ENCODE measurements around the gene NCAPD2. TPM values are rescaled to one million over a fixed set of nuclear protein-coding genes. Genes with fewer than 3 reads are reported as not detected.
"Not testable (repeated sequence)": the region's sequence is repeated elsewhere in the genome, so short reads cannot be mapped to it uniquely, and the experiment has no call there.

The NCAPD2 gene
- polyA plus RNA-seq, 4 donors, result 48.2 to 73.2 (median 63.9) TPM

- DNase-seq (ENCODE audit: low read depth in 4 of 4, low spot score in 2 of 4), result peak; percentile 86 to 96 (median 94)
Measured at GRCh38 chr12:6533923-6534694, 40.2 kb downstream of the NCAPD2 start, which contains the start of gene GAPDH. GAPDH (plus strand) TSS chr12:6534517; CDS start chr12:6534833, 316 bp downstream.

DNA sequence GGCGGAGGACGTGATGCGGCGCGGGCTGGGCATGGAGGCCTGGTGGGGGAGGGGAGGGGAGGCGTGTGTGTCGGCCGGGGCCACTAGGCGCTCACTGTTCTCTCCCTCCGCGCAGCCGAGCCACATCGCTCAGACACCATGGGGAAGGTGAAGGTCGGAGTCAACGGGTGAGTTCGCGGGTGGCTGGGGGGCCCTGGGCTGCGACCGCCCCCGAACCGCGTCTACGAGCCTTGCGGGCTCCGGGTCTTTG is 40.7 kb downstream of the NCAPD2 start:
- DNase-seq (ENCODE audit: low read depth in 4 of 4, low spot score in 2 of 4), result no peak

GRCh38 chr12:6534945-6535696 is 41.2 kb downstream of the NCAPD2 start:
- no peak for DNase-seq (ENCODE audit: low read depth in 4 of 4, low spot score in 2 of 4)

DNA sequence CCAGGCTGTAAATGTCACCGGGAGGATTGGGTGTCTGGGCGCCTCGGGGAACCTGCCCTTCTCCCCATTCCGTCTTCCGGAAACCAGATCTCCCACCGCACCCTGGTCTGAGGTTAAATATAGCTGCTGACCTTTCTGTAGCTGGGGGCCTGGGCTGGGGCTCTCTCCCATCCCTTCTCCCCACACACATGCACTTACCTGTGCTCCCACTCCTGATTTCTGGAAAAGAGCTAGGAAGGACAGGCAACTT is 41.7 kb downstream of the NCAPD2 start:
- DNase-seq (ENCODE audit: low read depth in 4 of 4, low spot score in 2 of 4), result no peak

DNA sequence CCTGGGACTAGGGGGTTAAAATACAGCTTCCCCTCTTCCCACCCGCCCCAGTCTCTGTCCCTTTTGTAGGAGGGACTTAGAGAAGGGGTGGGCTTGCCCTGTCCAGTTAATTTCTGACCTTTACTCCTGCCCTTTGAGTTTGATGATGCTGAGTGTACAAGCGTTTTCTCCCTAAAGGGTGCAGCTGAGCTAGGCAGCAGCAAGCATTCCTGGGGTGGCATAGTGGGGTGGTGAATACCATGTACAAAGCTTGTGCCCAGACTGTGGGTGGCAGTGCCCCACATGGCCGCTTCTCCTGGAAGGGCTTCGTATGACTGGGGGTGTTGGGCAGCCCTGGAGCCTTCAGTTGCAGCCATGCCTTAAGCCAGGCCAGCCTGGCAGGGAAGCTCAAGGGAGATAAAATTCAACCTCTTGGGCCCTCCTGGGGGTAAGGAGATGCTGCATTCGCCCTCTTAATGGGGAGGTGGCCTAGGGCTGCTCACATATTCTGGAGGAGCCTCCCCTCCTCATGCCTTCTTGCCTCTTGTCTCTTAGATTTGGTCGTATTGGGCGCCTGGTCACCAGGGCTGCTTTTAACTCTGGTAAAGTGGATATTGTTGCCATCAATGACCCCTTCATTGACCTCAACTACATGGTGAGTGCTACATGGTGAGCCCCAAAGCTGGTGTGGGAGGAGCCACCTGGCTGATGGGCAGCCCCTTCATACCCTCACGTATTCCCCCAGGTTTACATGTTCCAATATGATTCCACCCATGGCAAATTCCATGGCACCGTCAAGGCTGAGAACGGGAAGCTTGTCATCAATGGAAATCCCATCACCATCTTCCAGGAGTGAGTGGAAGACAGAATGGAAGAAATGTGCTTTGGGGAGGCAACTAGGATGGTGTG is 42.3 kb downstream of the NCAPD2 start:
- DNase-seq (ENCODE audit: low read depth in 4 of 4, low spot score in 2 of 4), result no peak

DNA sequence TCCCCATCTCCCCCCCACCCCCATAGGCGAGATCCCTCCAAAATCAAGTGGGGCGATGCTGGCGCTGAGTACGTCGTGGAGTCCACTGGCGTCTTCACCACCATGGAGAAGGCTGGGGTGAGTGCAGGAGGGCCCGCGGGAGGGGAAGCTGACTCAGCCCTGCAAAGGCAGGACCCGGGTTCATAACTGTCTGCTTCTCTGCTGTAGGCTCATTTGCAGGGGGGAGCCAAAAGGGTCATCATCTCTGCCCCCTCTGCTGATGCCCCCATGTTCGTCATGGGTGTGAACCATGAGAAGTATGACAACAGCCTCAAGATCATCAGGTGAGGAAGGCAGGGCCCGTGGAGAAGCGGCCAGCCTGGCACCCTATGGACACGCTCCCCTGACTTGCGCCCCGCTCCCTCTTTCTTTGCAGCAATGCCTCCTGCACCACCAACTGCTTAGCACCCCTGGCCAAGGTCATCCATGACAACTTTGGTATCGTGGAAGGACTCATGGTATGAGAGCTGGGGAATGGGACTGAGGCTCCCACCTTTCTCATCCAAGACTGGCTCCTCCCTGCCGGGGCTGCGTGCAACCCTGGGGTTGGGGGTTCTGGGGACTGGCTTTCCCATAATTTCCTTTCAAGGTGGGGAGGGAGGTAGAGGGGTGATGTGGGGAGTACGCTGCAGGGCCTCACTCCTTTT is 43.1 kb downstream of the NCAPD2 start:
- DNase-seq (ENCODE audit: low read depth in 4 of 4, low spot score in 2 of 4), result no peak

GRCh38 chr12:6537580-6538419 is 43.9 kb downstream of the NCAPD2 start:
- DNase-seq (ENCODE audit: low read depth in 4 of 4, low spot score in 2 of 4), result not testable (repeated sequence)

DNA sequence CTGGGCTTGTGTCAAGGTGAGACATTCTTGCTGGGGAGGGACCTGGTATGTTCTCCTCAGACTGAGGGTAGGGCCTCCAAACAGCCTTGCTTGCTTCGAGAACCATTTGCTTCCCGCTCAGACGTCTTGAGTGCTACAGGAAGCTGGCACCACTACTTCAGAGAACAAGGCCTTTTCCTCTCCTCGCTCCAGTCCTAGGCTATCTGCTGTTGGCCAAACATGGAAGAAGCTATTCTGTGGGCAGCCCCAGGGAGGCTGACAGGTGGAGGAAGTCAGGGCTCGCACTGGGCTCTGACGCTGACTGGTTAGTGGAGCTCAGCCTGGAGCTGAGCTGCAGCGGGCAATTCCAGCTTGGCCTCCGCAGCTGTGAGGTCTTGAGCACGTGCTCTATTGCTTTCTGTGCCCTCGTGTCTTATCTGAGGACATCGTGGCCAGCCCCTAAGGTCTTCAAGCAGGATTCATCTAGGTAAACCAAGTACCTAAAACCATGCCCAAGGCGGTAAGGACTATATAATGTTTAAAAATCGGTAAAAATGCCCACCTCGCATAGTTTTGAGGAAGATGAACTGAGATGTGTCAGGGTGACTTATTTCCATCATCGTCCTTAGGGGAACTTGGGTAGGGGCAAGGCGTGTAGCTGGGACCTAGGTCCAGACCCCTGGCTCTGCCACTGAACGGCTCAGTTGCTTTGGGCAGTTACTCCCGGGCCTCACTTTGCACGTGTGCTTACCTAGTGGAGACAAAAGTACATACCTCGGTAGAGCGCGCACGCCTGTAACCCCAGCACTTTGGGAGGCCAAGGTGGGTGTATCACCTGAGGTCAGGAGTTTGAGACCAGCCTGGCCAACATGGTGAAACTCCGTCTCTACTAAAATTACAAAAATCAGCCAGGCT is 44.8 kb downstream of the NCAPD2 start:
- DNase-seq (ENCODE audit: low read depth in 4 of 4, low spot score in 2 of 4), result no peak

DNA sequence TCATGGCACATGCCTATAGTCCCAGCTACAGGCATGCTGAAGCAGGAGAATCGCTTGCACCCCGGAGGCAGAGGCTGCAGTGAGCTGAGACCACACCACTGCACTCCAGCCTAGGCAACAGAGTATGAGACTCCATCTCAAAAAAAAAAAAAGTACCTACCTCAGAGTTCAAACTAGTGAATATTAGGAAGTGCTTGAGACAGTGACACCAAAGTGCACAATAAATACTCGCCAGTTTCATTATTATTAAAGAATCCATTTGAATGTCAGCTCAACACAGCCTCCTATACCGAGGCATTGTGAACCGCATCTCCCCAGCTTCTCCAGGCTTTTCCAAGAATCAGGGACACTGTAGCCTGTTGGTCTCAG is 45.4 kb downstream of the NCAPD2 start:
- DNase-seq (ENCODE audit: low read depth in 4 of 4, low spot score in 2 of 4), result no peak

GRCh38 chr12:6539707-6540134 is 45.8 kb downstream of the NCAPD2 start:
- no peak for DNase-seq (ENCODE audit: low read depth in 4 of 4, low spot score in 2 of 4)

- peak in 1 of 4 donors; percentile 83 for DNase-seq (ENCODE audit: low read depth in 4 of 4, low spot score in 2 of 4)
Measured at GRCh38 chr12:6540181-6540877, 46.4 kb downstream of the NCAPD2 start.

DNA sequence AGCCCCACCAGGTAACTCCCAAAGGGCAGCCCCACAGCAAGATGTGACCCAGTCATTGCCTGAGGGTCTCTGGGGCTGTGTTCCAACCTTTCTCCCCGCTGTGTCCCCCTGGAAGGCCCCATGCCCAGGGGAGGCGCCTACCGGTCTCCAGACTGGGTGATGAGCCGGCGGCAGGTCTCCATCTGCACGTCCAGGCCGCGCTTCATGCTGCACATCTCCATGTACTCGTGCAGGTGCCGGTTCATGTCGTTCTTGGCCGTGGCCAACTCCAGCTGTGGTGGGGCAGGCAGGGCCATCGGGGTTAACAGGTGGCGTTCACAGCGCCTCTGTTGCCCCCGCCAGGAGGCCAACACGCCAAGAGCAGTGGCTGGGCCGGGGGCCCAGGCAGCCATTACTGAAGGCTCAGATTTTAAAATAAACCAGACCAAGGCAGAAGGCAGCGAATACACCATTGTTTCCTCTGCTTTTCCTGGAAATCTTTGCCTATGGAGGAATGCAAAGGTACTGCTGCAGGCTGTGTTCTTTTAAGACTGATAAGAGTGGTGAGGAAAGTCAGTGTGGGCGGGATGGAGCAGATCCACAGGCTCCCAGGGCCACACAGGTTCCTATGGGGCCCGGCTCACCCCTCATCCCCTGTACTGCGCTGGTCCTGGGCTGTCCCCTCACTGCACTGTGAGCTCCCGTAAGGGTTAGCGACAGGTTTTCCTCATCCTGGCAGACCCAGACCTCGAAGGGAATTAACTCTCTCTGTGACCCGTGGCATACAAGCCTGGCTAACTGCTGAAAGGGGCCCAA is 47.7 kb downstream of the NCAPD2 start:
- no peak for DNase-seq (ENCODE audit: low read depth in 4 of 4, low spot score in 2 of 4)

DNA sequence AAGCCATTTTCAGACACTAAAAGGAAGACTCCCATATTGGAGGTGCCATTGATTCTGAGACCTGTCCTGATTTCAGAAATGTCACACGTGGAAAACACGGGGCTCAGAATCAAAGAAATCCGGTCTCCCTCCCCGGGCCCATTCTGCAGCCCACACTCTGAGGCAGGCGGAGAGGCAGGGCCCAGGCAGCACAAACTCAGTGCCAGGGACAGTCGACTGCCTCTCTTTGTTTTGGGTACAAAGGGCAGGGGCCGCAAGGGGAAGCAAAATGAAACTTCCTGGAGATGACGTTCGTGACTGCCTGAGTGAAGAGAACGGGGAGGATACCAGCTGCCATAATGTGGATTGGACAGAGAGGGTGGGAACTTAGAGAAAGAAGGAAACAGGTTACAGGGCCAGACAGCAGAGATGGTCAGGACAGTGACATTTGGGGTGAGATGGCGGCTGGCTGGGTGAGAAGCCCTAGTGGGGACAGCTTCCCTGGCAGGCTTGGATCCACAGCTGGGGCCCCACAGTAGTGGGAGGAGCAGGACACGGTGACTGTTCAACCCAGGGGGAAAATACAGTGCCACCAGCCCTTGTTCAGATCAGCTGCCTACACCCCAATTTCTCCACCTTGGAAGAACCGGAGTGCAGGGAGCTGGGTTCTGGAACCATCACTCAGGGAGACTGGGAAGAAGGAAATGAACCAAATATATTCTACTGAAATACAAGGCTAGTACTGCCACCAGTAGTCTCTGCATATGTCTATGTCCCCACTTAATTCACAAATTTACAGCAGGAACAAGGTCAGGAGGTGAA is 48.5 kb downstream of the NCAPD2 start:
- DNase-seq (ENCODE audit: low read depth in 4 of 4, low spot score in 2 of 4), result no peak

DNA sequence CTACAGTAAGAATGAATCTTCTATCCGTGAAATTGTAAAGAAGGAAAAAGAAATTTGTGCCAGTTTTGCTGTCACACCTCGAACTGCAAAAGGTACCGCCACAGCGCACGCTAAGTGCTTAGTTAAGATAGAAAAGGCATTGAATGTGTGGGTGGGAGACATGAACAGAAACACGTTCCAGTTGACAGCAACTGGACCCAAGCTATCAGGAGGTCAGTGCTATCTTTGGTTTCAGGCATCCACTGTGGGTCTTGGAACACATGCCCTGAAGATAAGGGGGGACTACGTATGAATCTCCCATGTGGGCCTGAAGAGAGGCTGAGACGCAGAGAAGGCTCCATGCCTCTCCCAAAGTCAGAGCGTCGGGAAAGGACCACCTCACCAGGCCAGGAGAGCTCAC is 52.1 kb downstream of the NCAPD2 start:
- no peak for DNase-seq (ENCODE audit: low read depth in 4 of 4, low spot score in 2 of 4)

DNA sequence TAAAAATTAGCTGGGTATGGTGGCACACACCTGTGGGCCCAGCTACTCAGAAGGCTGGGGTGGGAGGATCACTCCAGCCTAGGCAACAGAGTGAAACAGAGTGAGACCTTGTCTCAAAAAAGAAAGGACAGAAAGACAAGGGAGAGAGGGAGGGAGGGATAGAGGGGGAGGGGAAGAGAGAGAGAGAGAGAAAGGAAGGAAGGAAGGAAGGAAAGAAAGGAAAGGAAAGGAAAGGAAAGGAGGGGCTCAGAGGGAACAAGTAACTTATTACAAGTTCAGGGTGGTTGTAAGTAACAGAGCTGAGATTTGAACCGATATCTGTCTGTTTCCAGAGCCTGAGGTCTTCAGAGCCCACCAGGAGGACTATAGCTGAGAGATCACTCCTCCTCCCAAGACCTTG is 53.7 kb downstream of the NCAPD2 start:
- DNase-seq (ENCODE audit: low read depth in 4 of 4, low spot score in 2 of 4), result no peak

- no peak for DNase-seq (ENCODE audit: low read depth in 4 of 4, low spot score in 2 of 4)
Measured at GRCh38 chr12:6547987-6548386, 54.1 kb downstream of the NCAPD2 start.

GRCh38 chr12:6548556-6548955 is 54.7 kb downstream of the NCAPD2 start:
- no peak for DNase-seq (ENCODE audit: low read depth in 4 of 4, low spot score in 2 of 4)

Measured in left renal cortex interstitium (tissue), 4 donors.